Left forelimb (tissue), 1 donor: ENCODE data around the gene MYL9.

Source experiments
- DNase-seq: peaks from one replicate; pipeline ENCODE4 v3.0.0-alpha.2; 2018; ENCODE audit warnings: low spot score

Gene MYL9

GRCh38 chr20:36526521-36527011 lies 14.8 kb upstream of the MYL9 start:
- DNase-seq: no peak

GRCh38 chr20:36527331-36528125 lies 13.8 kb upstream of the MYL9 start:
- no peak for DNase-seq

GRCh38 chr20:36528176-36528874 lies 13.0 kb upstream of the MYL9 start:
- no peak for DNase-seq

GRCh38 chr20:36528875-36529417 lies 12.4 kb upstream of the MYL9 start:
- DNase-seq: no peak

- DNase-seq: no peak
Measured at GRCh38 chr20:36532388-36532787, 8.9 kb upstream of the MYL9 start.

- no peak for DNase-seq
Measured at GRCh38 chr20:36532822-36533221, 8.5 kb upstream of the MYL9 start.

- no peak for DNase-seq
Measured at GRCh38 chr20:36538026-36538722, 3.1 kb upstream of the MYL9 start.

GRCh38 chr20:36540551-36541211 lies 638 bp upstream of the MYL9 start:
- no peak for DNase-seq

- no peak for DNase-seq
Measured at GRCh38 chr20:36541768-36542488, 609 bp downstream of the MYL9 start.

- no peak for DNase-seq
Measured at GRCh38 chr20:36542516-36543183, 1.3 kb downstream of the MYL9 start.

GRCh38 chr20:36543184-36544133 lies 2.1 kb downstream of the MYL9 start:
- DNase-seq: no peak

GRCh38 chr20:36544134-36545018 lies 3.1 kb downstream of the MYL9 start:
- no peak for DNase-seq

- no peak for DNase-seq
Measured at GRCh38 chr20:36546111-36546736, 4.9 kb downstream of the MYL9 start.

GRCh38 chr20:36547186-36548005 lies 6.1 kb downstream of the MYL9 start:
- DNase-seq: no peak

- DNase-seq: no peak
Measured at GRCh38 chr20:36548006-36548315, 6.6 kb downstream of the MYL9 start.

GRCh38 chr20:36548704-36549627 lies 7.6 kb downstream of the MYL9 start:
- no peak for DNase-seq
